SU-DHL-6 (cell line): ENCODE results near the gene JCAD.

Source experiments
- CTCF ChIP-seq: fragments of 200-600 bp; sonication (generic); IDR thresholded peaks from one replicate; pipeline ENCODE4 v1.5.1; 2017; ENCODE audit warnings: antibody characterized with exemption, mild to moderate bottlenecking, low read length, moderate library complexity; ENCODE audit not compliant: insufficient read depth, poor library complexity, severe bottlenecking
- EZH2phosphoT487 ChIP-seq: fragments of 200-600 bp; sonication (generic), shearing (Covaris generic); conservative IDR thresholded peaks from 2 replicates; pipeline ENCODE4 v1.6.1; 2018; ENCODE audit warnings: mild to moderate bottlenecking, antibody characterized with exemption, low read length, moderate library complexity, mixed read lengths

DNA sequence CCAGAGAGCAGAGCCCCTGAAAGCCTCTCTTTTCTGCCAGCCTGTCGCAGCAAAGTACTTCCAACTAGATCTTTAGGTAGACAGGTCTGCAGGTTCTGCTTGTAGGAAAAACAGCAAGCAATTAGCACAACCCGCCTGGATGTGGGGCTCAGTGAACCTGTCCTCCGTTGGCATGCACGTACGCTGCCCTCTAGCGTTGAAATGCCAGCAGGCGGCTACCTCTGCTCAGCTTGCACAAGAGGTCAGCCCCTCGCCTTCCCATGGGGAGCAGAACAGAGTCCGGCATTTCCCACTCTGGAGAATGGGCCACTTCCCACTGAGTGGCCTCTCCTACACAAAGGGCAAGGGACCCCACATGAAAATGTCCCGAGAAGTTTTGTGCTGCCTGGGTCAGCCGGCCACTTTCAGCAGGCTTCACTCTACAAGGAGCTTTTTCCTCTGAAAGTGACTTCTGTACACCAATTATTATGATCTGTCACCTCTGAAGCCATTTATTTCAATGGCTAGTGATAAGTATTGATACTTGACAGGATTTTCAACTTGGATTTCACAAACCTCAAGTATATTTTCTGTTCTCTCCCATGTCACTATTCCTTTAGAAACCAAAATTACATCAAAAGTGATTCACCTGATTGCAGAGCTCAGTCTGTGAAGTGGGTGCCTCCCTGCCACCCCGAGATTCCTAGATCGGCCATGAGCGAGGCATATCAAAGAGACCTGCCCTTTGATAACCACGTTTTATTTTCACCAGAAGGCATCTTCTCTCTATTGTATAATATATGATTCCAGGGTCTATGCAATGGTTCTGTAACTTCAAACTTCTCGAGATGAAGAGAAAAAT is 56.7 kb downstream of the JCAD start:
- TF ChIP-seq CTCF (peak; percentile 74), EZH2phosphoT487 (no peak)
